Activated B cell treated with CpG ODN at 0.5 μM for 24 hours (primary cell): Measurements from ENCODE around the gene CRK. TPM values are rescaled to one million over a fixed set of nuclear protein-coding genes. Genes with fewer than 3 reads are reported as not detected.

ENCODE experiments used
- ATAC-seq: fragments of 200-7000 bp; cut with Tn5 transposase; one replicate; pipeline ENCODE4 v1.10.0; 2021; ENCODE audit warnings: low read depth, mild to moderate bottlenecking, moderate library complexity
- CTCF ChIA-PET: fragments of 350-600 bp; sonication (Branson Sonifier 250); formaldehyde crosslinking; loops from one replicate; lab custom pipeline; 2021; ENCODE audit warnings: antibody characterized with exemption; lab: Charles Lee
- POLR2A ChIA-PET: fragments of 350-600 bp; sonication (Branson Sonifier 250); formaldehyde crosslinking; loops from one replicate; lab custom pipeline; 2021; ENCODE audit warnings: antibody characterized with exemption; lab: Charles Lee
- DNase-seq: peaks from one replicate; pipeline ENCODE4 v3.0.0; 2022
- H3K27ac Mint-ChIP-seq: one replicate; pipeline ENCODE4 v1.8.0; 2020; ENCODE audit warnings: mixed read lengths
- H3K27me3 Mint-ChIP-seq: one replicate; pipeline ENCODE4 v1.8.0; 2021; ENCODE audit warnings: mixed read lengths
- H3K36me3 Mint-ChIP-seq: one replicate; pipeline ENCODE4 v1.8.0; 2021; ENCODE audit warnings: low read depth, mixed read lengths
- H3K4me1 Mint-ChIP-seq: one replicate; pipeline ENCODE4 v1.8.0; 2021; ENCODE audit warnings: mixed read lengths
- H3K4me3 Mint-ChIP-seq: one replicate; pipeline ENCODE4 v1.8.0; 2020; ENCODE audit warnings: mild to moderate bottlenecking, mixed read lengths
- H3K9me3 Mint-ChIP-seq: one replicate; pipeline ENCODE4 v1.8.0; 2020; ENCODE audit warnings: mixed read lengths
- CTCF ChIP-seq: fragments of 200-600 bp; IDR thresholded peaks from one replicate; pipeline ENCODE4 v1.8.0; 2022; ENCODE audit warnings: antibody characterized with exemption, mild to moderate bottlenecking
- intact Hi-C: fragments of 100-400 bp; cut with micrococcal nuclease; formaldehyde crosslinking; loops from one replicate; pipeline ENCODE4 v1.15.1; 2024
- total RNA-seq: library from RNA; stranded (reverse); gene quantifications from 2 replicates; pipeline ENCODE4 v1.2.3, GENCODE V29; 2022

Gene CRK
- total RNA-seq, 1 donor from 2014 or later = 29.1 TPM

- ATAC-seq = no peak
- no peaks in the 10 kb centered on the region for H3K9me3 Mint-ChIP-seq
- POLR2A ChIA-PET = interaction anchor here (0.6 to 0.7 kb wide), 2 partner anchors 43 to 50 kb away, joined by 3 to 4 read pairs; partner anchors contain the start of gene MYO1C
- H3K27ac Mint-ChIP-seq = no peak overlapping the region
- no peak for DNase-seq
- H3K4me1 Mint-ChIP-seq = peaks cover 23% of the 10 kb centered on the region
- CTCF ChIA-PET = no interaction called here
- no peak for TF ChIP-seq CTCF
- no peak overlapping the region for H3K4me3 Mint-ChIP-seq
- H3K27me3 Mint-ChIP-seq = no peaks in the 10 kb centered on the region
- H3K36me3 Mint-ChIP-seq = peaks cover 37% of the 10 kb centered on the region
- intact Hi-C loops = no loop called here
Measured at GRCh38 chr17:1442187-1442586, 13.8 kb downstream of the CRK start.

DNA sequence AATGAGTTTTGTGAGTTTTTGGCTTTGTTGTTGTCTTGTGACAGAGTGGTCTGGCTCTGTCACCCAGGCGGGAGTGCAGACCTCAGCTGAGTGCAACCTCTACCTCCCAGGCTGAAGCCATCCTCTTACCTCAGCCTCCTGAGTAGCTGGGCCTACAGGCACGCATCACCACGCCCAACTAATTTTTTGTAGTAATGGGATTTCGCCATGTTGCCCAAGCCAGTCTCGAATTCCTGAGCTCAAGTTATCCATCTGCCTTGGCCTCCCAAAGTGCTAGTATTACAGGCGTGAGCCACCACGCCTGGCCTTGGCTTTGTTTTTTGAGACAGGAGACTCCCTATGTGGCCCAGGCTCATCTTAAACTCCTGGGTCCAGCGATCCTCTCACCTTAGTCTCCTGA lies 15.1 kb downstream of the CRK start:
- ATAC-seq (no peak), DNase-seq (no peak)
- no peaks in the 10 kb centered on the region for H3K9me3 Mint-ChIP-seq
- H3K4me1 Mint-ChIP-seq = peaks cover 16% of the 10 kb centered on the region
- no peak overlapping the region for H3K27ac Mint-ChIP-seq
- TF ChIP-seq CTCF = no peak
- H3K36me3 Mint-ChIP-seq = peaks cover 41% of the 10 kb centered on the region
- no peaks in the 10 kb centered on the region for H3K27me3 Mint-ChIP-seq
- ChIA-PET CTCF (no interaction called here), POLR2A (interaction anchor here (0.6 kb wide), 1 partner anchor 77 kb away, joined by 4 read pairs; no protein-coding TSS in a partner anchor)
- intact Hi-C loops = no loop called here
- H3K4me3 Mint-ChIP-seq = no peak overlapping the region

GRCh38 chr17:1438593-1439083 lies 17.4 kb downstream of the CRK start:
- CTCF ChIA-PET = no interaction called here
- no peak overlapping the region for H3K27ac Mint-ChIP-seq
- H3K4me1 Mint-ChIP-seq = peaks cover 10% of the 10 kb centered on the region
- H3K4me3 Mint-ChIP-seq = no peak overlapping the region
- POLR2A ChIA-PET = interaction anchor here (0.7 kb wide), 2 partner anchors 22 to 108 kb away, joined by 3 to 5 read pairs; no protein-coding TSS in a partner anchor
- no peak for ATAC-seq
- intact Hi-C loops = no loop called here
- H3K27me3 Mint-ChIP-seq = no peaks in the 10 kb centered on the region
- no peak for DNase-seq
- TF ChIP-seq CTCF = no peak
- H3K36me3 Mint-ChIP-seq = peaks cover 48% of the 10 kb centered on the region
- H3K9me3 Mint-ChIP-seq = no peaks in the 10 kb centered on the region

DNA sequence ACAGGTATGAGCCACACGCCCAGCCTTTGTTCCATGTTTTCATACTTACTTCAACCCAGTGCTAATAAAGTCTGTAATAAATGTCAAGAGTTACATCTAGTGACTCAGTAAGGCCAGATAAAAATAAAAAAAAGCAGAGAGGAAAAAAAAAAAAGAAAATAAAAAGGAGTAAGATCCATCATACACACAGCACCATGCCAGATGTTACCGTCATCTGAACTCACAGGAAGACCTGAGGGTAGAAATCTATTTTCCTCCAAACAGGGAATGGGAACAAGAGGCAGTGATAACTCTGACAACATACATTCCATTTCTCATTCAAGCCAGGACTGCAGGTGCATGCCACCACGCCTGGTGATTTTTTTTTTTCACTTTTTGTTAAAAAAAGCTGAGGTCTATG lies 20.7 kb downstream of the CRK start:
- intact Hi-C loops = no loop called here
- no peak for TF ChIP-seq CTCF
- CTCF ChIA-PET = no interaction called here
- POLR2A ChIA-PET = interaction anchor here (0.6 to 0.7 kb wide), 3 partner anchors 20 to 225 kb away, joined by 5 to 9 read pairs (median 9); no protein-coding TSS in a partner anchor
- no peak overlapping the region for H3K27ac Mint-ChIP-seq
- H3K36me3 Mint-ChIP-seq = peaks cover 61% of the 10 kb centered on the region
- ATAC-seq = no peak
- no peaks in the 10 kb centered on the region for H3K27me3 Mint-ChIP-seq
- no peak for DNase-seq
- H3K9me3 Mint-ChIP-seq = no peaks in the 10 kb centered on the region
- no peak overlapping the region for H3K4me3 Mint-ChIP-seq
- H3K4me1 Mint-ChIP-seq = peaks cover 20% of the 10 kb centered on the region

DNA sequence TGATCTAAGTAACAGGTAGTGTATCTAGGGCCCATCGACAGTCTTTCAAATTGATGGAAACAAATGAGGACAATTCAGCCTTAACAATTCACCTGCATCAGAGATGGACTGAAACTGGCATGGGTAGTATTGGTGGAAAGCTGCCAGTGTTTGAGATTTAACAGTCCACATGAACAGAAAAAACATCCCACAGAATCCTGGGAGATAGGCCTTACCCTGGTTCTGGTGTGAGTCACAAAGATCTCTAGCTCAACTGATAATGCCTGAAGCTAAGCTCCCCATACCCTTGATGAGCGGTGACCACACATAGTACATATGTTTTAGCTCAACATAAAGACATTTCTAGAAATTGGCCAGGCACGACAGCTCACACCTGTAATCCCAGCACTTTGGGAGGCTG lies 21.9 kb downstream of the CRK start:
- H3K4me1 Mint-ChIP-seq = peaks cover 20% of the 10 kb centered on the region
- ATAC-seq = no peak
- intact Hi-C loops = no loop called here
- no peak for TF ChIP-seq CTCF
- no peaks in the 10 kb centered on the region for H3K27me3 Mint-ChIP-seq
- POLR2A ChIA-PET = no interaction called here
- no peak overlapping the region for H3K27ac Mint-ChIP-seq
- no peak overlapping the region for H3K4me3 Mint-ChIP-seq
- DNase-seq = no peak
- CTCF ChIA-PET = interaction anchor here (1.0 kb wide), 1 partner anchor 69 kb away, joined by 3 read pairs; no protein-coding TSS in a partner anchor
- H3K36me3 Mint-ChIP-seq = peaks cover 62% of the 10 kb centered on the region
- no peaks in the 10 kb centered on the region for H3K9me3 Mint-ChIP-seq
